HG03097 (cell line): Measurements from ENCODE around the gene SNX21.

ENCODE experiments used
- ATAC-seq: cut with Tn5 transposase; IDR thresholded peaks from one replicate; pipeline ENCODE4 v1.9.1; 2021; ENCODE audit not compliant: unreplicated experiment, low FRiP score

The SNX21 gene

DNA sequence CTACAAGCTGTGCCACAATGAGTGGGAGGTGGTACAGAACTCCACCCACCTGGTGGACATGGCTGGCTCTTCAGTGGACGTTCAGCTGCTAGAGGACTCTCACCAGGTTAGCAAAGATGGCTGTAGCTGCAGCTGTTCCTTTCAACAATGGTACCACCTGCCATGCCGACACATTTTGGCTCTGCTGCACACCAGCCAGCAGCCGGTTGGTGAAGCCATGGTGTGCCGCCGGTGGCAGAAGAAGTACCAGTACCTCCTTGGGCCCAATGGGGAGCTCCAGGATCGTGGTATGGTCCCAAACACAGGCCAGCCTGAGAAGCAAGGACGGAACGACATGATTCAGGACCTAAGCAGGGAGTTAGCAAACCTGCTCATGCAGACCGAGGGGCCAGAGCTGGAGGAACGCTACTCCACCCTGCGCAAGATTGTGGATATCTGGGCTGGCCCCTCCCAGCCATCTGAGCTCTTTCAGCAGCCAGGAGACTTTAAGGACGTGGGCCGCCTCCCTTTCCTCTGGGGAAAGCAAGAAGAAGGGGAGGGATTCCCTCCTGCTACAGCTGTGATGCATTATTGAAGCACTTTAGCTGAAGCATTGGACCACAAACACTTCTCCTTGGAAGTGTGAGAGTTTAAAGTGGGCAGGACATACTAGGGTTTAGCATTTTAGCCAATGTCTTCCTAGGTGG, 44.6 kb downstream of the SNX21 start:
- no peak for ATAC-seq

DNA sequence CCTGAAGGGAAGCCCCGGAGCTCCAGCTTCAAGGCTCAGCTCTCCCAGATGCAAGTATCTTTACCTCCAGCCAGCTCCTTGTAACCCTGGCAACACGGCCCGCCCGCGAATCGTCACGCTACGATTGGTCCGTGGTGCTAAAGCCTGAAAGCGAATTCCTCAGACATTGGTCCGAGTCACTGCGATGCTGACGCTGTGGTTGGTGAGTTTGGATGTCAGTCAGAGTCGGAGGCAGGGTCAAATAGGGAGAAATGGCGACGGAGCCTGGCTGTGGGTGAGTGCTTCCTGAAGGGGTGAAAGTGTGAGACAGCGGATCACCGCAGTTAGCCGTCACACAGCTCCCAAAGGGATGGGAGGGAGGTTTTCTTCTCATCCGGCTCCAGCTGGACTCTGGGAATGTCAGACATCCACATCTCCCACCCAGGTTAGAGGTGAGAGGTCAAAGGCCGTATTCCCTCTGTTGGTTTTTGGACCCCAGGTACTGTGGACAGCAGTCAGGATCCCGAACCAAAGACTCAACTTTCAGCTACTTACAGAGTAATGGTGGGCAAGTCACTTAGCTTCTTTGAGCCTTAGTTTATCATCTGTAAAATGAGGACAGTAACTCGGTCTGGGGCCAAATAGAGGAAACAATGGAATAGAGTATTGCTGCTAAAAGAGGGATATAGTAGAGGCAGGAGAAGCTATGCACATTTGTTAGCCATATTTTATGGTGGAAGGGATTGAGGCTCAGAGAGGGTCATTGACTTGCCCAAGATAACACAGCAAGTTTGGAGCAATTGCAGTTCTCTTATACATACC, 47.6 kb downstream of the SNX21 start, which contains the start of gene ZSWIM1:
Gene ZSWIM1, plus strand, starts transcription at position 240 of the 801 bp plus-strand sequence. CDS start 1,366 bp downstream, outside the sequence.
- ATAC-seq, result peak; percentile 93

- no peak for ATAC-seq
Measured at GRCh38 chr20:45882469-45883099, 49.0 kb downstream of the SNX21 start.

- no peak for ATAC-seq
Measured at GRCh38 chr20:45883100-45883469, 49.5 kb downstream of the SNX21 start.

- ATAC-seq, result no peak
Measured at GRCh38 chr20:45886590-45887345, 53.2 kb downstream of the SNX21 start.

DNA sequence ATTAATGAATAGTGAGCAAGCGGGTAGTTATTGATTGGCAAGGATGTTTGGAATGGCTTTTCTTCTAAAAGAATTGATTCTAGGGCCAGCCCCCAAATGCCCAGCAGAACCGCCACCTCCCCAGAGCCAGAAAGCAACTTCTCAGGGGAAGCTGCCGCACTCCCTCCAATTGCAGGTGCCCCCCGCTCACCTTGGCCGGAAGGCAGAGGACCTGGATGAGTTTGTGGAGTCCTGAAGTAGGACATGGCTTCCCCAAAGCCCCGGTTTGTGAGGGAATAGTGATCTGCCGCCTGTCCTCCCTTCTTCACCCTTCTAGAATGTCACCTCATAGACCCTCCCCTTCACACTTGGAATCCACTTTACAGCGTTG, 53.7 kb downstream of the SNX21 start, which contains the start of gene SPATA25:
Gene SPATA25, minus strand, starts transcription at position 277 of the 370 bp plus-strand sequence. Its CDS starts 32 bp downstream, at position 245.
- no peak for ATAC-seq

DNA sequence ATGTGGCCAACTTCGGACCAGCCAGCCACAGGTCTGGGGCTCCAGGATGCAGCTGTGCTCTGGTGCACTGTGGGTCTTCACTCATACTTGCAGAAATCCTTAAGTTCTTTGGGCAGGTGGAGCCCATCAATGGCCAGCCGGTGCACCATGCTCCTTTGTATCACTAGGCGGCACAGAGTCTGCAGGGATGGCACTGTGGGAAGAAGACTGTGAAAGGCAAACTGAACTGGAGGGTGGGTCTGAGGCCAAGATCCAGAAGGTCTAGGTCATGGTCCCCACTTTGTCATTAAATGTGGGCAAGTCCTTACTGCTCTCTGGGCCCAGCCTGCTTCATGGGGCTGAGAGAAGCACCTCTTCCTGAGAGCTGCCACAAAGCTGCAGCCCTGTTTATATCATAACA, 55.1 kb downstream of the SNX21 start:
- ATAC-seq, result no peak

DNA sequence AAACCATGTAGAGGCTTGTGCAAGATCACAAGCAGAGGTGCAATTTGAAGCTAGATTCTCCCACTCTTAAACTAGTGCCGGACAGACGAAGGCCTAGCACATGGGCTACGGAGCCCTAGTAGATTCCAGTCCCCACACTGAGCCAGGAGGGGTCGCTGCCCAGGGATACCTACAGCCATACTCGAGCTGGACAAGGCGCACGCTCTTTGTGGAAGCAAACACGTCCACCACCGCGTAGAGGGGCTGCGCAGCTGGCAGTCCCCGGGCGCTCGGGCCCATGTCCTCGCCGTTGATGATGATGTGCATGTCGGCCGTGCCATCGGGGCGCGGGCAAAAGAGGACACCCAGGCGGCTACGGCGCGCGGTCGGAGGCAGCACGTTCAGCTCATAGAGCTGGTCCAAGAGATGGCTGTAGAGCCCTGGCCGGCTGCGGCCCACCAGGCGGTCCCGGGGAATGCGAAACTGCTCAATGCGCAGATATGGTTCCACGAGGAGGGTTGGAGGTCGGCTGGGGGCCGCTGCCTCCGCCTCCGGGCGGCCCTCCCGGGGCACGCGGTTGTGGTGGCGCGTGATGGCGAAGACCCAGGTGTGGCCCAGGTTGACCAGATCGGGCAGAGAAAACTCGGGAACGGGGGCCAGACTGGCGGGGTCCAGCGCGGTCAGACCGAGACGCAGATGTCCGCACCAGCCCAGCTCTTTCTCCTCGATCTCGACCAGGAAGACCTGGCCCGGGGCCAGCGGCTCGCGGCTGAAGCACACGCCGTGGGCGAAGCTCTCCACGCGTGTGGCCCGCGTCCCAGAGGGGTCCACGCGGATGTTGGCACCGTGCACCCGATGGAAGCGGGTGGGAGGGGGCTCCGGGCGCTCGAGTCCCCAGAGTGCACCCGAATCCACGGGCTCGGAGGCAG, 56.7 kb downstream of the SNX21 start:
- ATAC-seq, result peak; percentile 13

DNA sequence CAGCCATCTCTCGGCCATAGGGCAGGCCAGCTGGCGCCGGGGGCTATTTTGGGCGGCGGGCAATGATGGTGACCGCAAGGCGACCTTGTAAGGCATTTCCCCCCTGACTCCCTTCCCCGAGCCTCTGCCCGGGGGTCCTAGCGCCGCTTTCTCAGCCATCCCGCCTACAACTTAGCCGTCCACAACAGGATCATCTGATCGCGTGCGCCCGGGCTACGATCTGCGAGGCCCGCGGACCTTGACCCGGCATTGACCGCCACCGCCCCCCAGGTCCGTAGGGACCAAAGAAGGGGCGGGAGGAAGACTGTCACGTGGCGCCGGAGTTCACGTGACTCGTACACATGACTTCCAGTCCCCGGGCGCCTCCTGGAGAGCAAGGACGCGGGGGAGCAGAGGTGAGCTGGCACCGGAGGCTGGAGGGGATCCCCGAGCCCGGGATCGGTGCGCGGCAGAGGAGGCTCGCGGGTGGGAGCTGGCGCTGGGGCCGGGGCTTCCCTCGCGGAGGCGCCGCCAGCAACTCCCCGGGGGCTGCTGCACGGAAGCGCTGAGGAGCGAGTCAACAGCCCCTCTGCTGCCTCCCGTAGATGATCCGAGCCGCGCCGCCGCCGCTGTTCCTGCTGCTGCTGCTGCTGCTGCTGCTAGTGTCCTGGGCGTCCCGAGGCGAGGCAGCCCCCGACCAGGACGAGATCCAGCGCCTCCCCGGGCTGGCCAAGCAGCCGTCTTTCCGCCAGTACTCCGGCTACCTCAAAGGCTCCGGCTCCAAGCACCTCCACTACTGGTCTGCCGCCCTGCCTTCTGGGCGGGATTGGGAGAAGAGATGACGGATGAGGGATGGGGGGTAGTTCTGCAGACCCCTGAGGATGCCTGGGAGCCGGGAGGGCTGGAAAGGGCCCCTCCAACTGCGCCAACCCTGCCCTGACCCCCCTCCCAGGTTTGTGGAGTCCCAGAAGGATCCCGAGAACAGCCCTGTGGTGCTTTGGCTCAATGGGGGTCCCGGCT, 57.7 kb downstream of the SNX21 start, which contains the start of the genes CTSA and NEURL2:
Gene CTSA, plus strand, starts transcription at position 351 of the 999 bp plus-strand sequence. Its CDS starts 234 bp downstream, at position 585.
Gene NEURL2, minus strand, starts transcription at position 224 of the 999 bp plus-strand sequence. Its CDS starts 217 bp downstream, at position 7.
- peak; percentile 79 for ATAC-seq

- ATAC-seq, result no peak
Measured at GRCh38 chr20:45892049-45892825, 58.6 kb downstream of the SNX21 start.
